Heart left ventricle (tissue), 13 donors: Measurements from ENCODE around the gene MICALL2.

ENCODE experiments used
- POLR2A ChIP-seq, 2 donors: fragments of 450-650 bp; IDR thresholded peaks; one replicate each; pipeline ENCODE4 v1.6.1; 2017; ENCODE audit warnings: antibody characterized with exemption in 2 of 2, mild to moderate bottlenecking in 2 of 2, moderate library complexity in 2 of 2
- TF ChIP-seq, protein P1 (sequence below), 12 donors: fragments of 200-600 bp; sonication (generic) in 4 of 12; IDR thresholded peaks; one replicate each; pipeline versions ENCODE4 v1.5.0 to v1.8.0; 2018 to 2022; ENCODE audit warnings: antibody characterized with exemption in 12 of 12, mild to moderate bottlenecking in 5 of 12
- donor health status: ischemic (EF 13 %, LVEDD 7.1; RV severe dilation, severe dysfunction).
- donor health status: DM: no; HTN: yes; CAD: no.
- donor health status: DM: no; HTN: no; CAD: no.
- donor health status: ischemic (EF 25% LVEDD 6.9; RV normal size, moderate dysfunction).
- donor health status: ischemic (EF 25% LVEDD 5.7; RV mildly dilated, moderate dysfunction).
- donor health status: ischemic (EF 35%, LVEDD 5.7; RV mildly dilated, moderate dysfunction).
- donor health status: nonischemic (EF 11% LVEDD 7.7; RV severe dilation, severe dysfunction).
- donor health status: DM: yes; HTN: yes; CAD: no.
- donor health status: PGD.
- donor health status: ischemic (EF 29% LVEDD 5.4; RV normal size, mild dysfunction).
- donor health status: nonischemic (EF 23%, LVEDD 6.1; RV moderate dilation, normal function).

DNA sequence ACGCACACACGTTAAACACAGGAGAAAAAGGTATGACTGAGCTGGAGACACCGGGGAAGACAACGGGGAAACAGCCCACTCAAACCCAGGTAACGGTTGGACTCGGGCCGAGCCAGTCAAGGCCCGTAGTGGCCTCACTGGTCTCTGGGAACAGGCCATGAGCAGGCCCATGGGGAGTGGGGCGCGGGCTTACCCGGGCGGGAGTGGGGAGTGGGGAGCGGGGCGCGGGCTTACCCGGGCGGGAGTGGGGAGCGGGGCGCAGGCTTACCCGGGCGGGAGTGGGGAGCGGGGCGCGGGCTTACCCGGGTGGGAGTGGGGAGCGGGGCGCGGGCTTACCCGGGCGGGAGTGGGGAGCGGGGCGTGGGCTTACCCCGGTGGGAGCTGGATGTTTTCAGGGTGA lies 33.4 kb upstream of the MICALL2 start:
- TF ChIP-seq, protein P1, sequence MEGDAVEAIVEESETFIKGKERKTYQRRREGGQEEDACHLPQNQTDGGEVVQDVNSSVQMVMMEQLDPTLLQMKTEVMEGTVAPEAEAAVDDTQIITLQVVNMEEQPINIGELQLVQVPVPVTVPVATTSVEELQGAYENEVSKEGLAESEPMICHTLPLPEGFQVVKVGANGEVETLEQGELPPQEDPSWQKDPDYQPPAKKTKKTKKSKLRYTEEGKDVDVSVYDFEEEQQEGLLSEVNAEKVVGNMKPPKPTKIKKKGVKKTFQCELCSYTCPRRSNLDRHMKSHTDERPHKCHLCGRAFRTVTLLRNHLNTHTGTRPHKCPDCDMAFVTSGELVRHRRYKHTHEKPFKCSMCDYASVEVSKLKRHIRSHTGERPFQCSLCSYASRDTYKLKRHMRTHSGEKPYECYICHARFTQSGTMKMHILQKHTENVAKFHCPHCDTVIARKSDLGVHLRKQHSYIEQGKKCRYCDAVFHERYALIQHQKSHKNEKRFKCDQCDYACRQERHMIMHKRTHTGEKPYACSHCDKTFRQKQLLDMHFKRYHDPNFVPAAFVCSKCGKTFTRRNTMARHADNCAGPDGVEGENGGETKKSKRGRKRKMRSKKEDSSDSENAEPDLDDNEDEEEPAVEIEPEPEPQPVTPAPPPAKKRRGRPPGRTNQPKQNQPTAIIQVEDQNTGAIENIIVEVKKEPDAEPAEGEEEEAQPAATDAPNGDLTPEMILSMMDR (IDR thresholded peaks at IDR 0.05), result no peak
- TF ChIP-seq POLR2A (IDR thresholded peaks at IDR 0.05), result no peak
